Small intestine (tissue), 7 donors: ENCODE measurements around the gene MNX1. TPM values are rescaled to one million over a fixed set of nuclear protein-coding genes. Genes with fewer than 3 reads are reported as not detected.

Source experiments
- DNase-seq, 2 donors: peaks; one replicate each; pipeline versions ENCODE4 v3.0.0 to v3.0.0-alpha.2; 2013
- FAIRE-seq: peaks from 2 replicates; lab custom pipeline; 2012; peaks lifted over from hg19 to GRCh38; lab: Jason Lieb, UNC
- H3K27ac ChIP-seq, 3 donors: one replicate each; pipeline ENCODE4 v1.5.1; 2013; ENCODE audit warnings: low read length in 2 of 3, mild to moderate bottlenecking in 2 of 3, control low read depth in 1 of 3, inconsistent platforms in 1 of 3, low read depth in 1 of 3, moderate library complexity in 1 of 3
- H3K27me3 ChIP-seq, 3 donors: one replicate each; pipeline ENCODE4 v1.6.1; 2013; ENCODE audit warnings: low read length in 3 of 3, inconsistent platforms in 1 of 3; ENCODE audit not compliant: control insufficient read depth in 3 of 3, insufficient read depth in 3 of 3
- H3K36me3 ChIP-seq, 3 donors: one replicate each; pipeline ENCODE4 v1.6.1; 2013; ENCODE audit warnings: low read length in 3 of 3, inconsistent platforms in 1 of 3, low read depth in 1 of 3, mild to moderate bottlenecking in 1 of 3, moderate library complexity in 1 of 3; ENCODE audit not compliant: control insufficient read depth in 3 of 3, insufficient read depth in 2 of 3
- H3K4me1 ChIP-seq, 3 donors: one replicate each; pipeline ENCODE4 v1.6.1; 2013; ENCODE audit warnings: low read length in 2 of 3, inconsistent platforms in 1 of 3, low read depth in 1 of 3, mild to moderate bottlenecking in 1 of 3, moderate library complexity in 1 of 3; ENCODE audit not compliant: control insufficient read depth in 3 of 3, insufficient read depth in 2 of 3
- H3K4me3 ChIP-seq, 3 donors: one replicate each; pipeline ENCODE4 v1.5.1; 2013; ENCODE audit warnings: low read length in 3 of 3, control low read depth in 1 of 3, inconsistent platforms in 1 of 3, low read depth in 1 of 3, mild to moderate bottlenecking in 1 of 3, moderate library complexity in 1 of 3
- H3K9me3 ChIP-seq, 2 donors: one replicate each; pipeline ENCODE4 v1.6.1; 2013; ENCODE audit warnings: low read depth in 1 of 2, low read length in 1 of 2; ENCODE audit not compliant: control insufficient read depth in 2 of 2, insufficient read depth in 1 of 2
- WGBS, 3 donors: extraction: QIAGEN DNeasy Blood & Tissue Kit; methylation state at CpG; one replicate each; pipeline ENCODE4 v1.1.7; 2013; 5-methylcytosine and 5-hydroxymethylcytosine counted together
- polyA plus RNA-seq, 4 donors: library from polyadenylated mRNA; stranded (reverse) in 3 of 4; unstranded in 1 of 4; fragments of 200-250 nt in 3 of 4; fragments of 120-200 nt in 1 of 4; gene quantifications; one replicate each; pipeline versions ENCODE4 v1.2.1 to v1.2.3, GENCODE V29; 2013
- donor health status: healthy with polysubstance abuse.
- donor health status: control.
- donor health status: control.
- donor health status: Bipolar disorder and iron deficiency.
- donor health status: healthy.

The MNX1 gene
- polyA plus RNA-seq, 4 donors, result 3.5 to 17.3 (median 9.2) TPM

DNA sequence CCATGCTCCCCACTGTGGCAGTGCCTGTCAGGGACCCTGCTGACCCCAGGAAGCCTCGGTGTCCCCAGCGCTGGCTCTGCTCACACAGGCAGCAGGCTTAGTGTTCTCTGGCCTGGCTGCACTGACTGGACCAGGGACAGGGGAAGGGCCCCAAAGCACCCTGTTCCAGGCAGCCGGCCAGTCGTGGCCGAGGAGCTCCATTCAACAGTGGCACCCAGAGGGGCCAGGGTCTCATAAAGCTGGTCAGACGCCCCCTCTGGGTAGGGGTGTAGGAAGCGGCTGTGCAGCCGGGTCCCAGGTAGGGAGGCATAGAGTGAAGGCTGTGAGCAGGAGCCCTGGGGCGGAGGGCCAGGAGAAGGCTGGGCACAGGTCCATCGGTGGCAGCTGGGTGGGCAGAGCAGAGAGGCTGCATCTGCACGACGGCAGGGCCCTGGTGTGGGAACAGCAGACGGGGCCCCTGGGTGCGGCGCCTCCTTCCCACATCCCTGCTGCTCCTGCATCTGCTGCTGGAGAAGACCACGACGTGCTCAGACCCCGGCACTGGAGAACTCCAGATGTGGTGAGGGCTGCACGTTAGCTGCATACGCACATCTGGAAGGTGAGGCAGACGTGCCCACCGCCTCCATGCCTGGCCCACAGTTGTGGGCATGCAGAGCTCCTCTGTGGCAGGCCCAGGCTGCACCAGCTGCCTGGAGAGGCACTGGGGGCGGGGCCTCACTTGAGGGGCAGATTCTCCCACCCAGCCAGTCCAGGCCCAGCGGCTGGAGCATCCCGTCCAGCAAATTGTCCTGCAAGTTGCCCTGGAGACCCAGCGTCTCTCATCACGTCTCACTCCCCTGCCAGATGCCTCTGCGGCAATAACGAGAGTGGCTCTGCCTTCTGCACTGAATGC is 25.1 kb downstream of the MNX1 start:
- Histone ChIP-seq H3K9me3 (no peaks in the 10 kb centered on the region), H3K4me3 (no peak overlapping the region), H3K27me3 (no peaks in the 10 kb centered on the region), H3K27ac (no peak overlapping the region), H3K36me3 (peaks cover 0 to 16% (median 0%) of the 10 kb centered on the region in 3 donors), H3K4me1 (no peaks in the 10 kb centered on the region)
- DNase-seq, result no peak
- FAIRE-seq, result no peak
- 88 to 91% (median 89%) methylated on average over 26 to 29 of the region's 29 CpGs for WGBS, 3 donors

DNA sequence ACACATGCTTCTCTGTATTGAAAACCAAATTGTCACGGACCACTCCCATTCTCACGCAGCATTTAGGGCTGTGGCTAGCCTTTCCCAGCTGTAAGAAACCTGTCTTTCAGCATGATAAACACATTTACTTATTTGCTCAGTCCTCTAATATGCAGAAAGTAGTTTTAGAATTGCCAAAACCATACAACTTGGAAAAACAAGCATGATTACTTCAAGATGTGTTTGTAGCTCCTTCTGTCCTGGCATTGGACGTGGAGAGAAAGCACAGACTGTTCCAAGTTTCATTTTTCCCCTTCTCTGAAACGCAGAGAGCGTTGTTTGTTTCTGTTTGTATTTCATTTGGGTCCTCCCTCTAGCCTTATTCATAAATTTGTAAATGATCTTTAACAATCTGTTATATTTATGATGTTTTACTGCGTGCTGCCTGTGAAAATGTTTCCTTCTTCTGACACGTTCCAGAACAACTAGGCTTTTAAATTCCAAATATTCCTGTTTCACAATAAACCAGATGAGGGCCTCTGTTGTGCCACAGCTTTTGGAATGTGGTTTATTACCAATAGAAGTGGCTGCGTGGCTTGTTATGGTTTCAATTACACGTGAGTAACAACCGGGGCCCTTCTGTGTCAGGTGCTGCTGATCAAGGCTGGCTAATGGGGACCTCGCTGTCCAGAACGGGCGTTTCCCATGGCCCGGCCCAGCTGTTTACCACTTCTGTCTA is 26.1 kb downstream of the MNX1 start:
- Histone ChIP-seq H3K4me1 (no peaks in the 10 kb centered on the region), H3K36me3 (peaks cover 0 to 10% (median 0%) of the 10 kb centered on the region in 3 donors), H3K27ac (no peak overlapping the region), H3K4me3 (no peak overlapping the region), H3K27me3 (no peaks in the 10 kb centered on the region), H3K9me3 (peaks cover 0 to 6% of the 10 kb centered on the region in 2 donors)
- 37 to 54% (median 54%) methylated on average over 14 of the region's 14 CpGs for WGBS, 3 donors
- no peak for DNase-seq
- FAIRE-seq, result no peak

DNA sequence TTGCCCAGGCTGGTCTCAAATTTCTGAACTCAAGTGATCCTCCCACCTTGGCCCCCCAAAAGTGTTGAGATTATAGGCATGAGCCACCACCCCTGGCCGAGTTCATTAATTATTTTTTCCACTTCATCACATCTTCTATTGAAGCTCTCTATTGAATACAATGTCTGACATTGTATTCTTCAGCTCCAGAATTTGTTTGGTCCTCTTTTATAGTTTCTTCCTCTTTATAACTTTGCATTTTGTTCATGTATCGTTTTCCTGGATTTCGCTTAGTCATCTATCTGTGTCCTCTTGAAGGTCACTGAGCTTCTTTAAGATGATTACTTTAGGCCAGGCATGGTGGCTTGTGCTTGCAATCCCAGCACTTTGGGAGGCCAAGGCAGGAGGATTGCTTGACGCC is 30.8 kb downstream of the MNX1 start:
- Histone ChIP-seq H3K4me3 (no peak overlapping the region), H3K4me1 (no peaks in the 10 kb centered on the region), H3K27ac (no peak overlapping the region), H3K9me3 (peaks cover 0 to 10% of the 10 kb centered on the region in 2 donors), H3K27me3 (no peaks in the 10 kb centered on the region), H3K36me3 (peaks cover 0 to 6% (median 0%) of the 10 kb centered on the region in 3 donors)
- FAIRE-seq (no peak), DNase-seq (no peak)
- WGBS, 3 donors, result 95 to 97% (median 95%) methylated on average over 4 of the region's 4 CpGs

DNA sequence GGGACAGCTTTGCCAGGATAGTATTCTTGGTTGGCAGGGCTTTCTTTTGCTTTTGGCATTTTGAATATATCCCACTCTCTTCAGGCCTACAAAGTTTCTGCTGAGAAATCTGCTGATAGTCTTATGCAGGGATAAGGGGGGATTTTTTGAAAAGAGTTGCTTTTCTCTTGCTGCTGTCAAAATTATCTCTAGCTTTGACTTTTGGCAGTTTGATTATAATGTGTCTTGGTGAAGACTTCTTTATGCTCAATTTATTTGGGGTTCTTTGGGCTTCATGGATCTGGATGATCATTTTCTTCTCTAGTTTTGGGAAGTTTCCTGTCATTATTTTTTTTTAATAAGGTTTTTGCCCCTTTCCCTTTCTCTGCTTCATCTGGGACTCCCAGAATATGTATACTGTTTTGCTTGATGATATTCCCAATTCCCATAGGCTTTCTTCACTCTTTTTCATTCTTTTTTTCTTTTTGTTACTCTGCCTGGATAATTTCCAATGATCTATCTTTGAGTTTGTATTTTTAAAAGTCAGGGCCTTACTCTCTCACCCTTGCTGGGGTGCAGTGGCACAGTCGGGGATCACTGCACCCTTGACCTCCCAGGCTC is 31.4 kb downstream of the MNX1 start:
- H3K27ac ChIP-seq, result no peak overlapping the region
- no peaks in the 10 kb centered on the region for H3K27me3 ChIP-seq
- FAIRE-seq (no peak), DNase-seq (no peak)
- H3K36me3 ChIP-seq, result peaks cover 0 to 6% (median 0%) of the 10 kb centered on the region in 3 donors
- no peaks in the 10 kb centered on the region for H3K4me1 ChIP-seq
- WGBS, 3 donors, result 94 to 100% (median 96%) methylated on average over 1 of the region's 1 CpG
- H3K9me3 ChIP-seq, result peaks cover 0 to 10% of the 10 kb centered on the region in 2 donors
- no peak overlapping the region for H3K4me3 ChIP-seq

DNA sequence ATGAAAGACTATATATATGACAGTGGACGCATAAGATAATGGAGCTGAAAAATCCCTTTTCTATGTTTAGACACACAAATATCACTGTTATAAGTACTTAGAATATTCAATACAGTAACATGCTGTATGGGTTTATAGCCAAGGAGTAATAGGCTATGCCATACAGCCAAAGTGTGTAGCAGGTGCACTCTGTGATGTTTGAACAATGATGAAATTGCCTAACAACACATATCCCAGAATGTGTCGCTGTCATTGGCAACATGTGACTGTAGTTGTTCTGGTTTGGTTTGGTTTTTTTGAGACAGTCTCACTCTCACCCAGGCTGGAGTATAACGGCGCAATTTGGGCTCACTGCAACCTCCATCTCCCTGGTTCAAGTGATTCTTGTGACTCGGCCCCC is 34.8 kb downstream of the MNX1 start:
- Histone ChIP-seq H3K4me1 (no peaks in the 10 kb centered on the region), H3K27ac (no peak overlapping the region), H3K9me3 (peaks cover 0 to 10% of the 10 kb centered on the region in 2 donors), H3K27me3 (no peaks in the 10 kb centered on the region), H3K36me3 (peaks cover 0 to 8% (median 5%) of the 10 kb centered on the region in 3 donors), H3K4me3 (no peak overlapping the region)
- 81 to 92% (median 84%) methylated on average over 5 of the region's 5 CpGs for WGBS, 3 donors
- FAIRE-seq (no peak), DNase-seq (no peak)

DNA sequence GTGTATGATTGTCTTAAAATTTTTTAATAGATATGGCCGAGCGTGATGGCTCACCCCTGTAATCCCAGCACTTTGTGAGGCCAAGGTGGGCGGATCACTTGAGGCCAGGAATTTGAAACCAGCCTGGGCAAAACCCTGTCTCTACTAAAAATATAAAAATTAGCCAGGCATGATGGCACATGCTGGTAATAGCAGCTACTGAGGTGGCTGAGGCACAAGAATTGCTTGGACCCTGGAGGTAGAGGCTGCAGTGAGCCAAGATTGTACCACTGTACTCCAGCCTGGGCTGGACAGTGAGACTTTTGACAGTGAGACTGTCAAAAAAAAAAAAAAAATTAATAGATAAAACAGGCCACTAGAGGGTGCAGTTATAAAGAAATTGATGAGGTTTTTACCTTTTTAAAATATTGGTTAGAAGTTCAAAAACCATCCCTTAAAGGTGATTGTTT is 40.5 kb downstream of the MNX1 start:
- 57 to 72% (median 64%) methylated on average over 3 of the region's 3 CpGs for WGBS, 3 donors
- Histone ChIP-seq H3K36me3 (peaks cover 11 to 45% (median 12%) of the 10 kb centered on the region in 3 donors), H3K4me1 (no peaks in the 10 kb centered on the region), H3K27ac (no peak overlapping the region), H3K9me3 (no peaks in the 10 kb centered on the region), H3K27me3 (no peaks in the 10 kb centered on the region), H3K4me3 (no peak overlapping the region)
- peak; percentile 19 to 31 for DNase-seq
- FAIRE-seq, result no peak

DNA sequence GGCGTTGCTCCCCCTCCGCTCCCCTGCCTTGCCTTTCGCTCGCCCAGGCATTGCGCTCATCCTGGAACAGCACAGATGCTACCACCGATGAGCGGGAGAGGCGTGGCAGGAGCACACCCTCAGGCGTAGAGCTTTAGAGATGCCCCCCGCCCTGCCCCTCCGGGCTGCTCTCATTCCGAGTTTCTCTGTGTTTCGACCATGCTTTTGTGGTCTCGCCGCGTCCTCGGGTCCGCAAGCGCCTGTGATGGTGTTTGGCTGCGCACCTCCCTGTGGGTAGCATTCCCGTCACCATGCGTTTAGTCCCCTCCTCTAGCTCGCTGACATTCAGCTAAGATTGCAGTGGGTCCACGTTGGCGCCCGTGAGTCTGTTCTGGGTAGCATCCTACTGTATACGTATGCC is 42.3 kb downstream of the MNX1 start:
- DNase-seq, result no peak
- peaks cover 12 to 56% (median 16%) of the 10 kb centered on the region in 3 donors for H3K36me3 ChIP-seq
- no peak for FAIRE-seq
- WGBS, 3 donors, result 92 to 97% (median 95%) methylated on average over 27 of the region's 27 CpGs
- no peaks in the 10 kb centered on the region for H3K9me3 ChIP-seq
- H3K27ac ChIP-seq, result no peak overlapping the region
- no peaks in the 10 kb centered on the region for H3K4me1 ChIP-seq
- no peak overlapping the region for H3K4me3 ChIP-seq
- H3K27me3 ChIP-seq, result no peaks in the 10 kb centered on the region

DNA sequence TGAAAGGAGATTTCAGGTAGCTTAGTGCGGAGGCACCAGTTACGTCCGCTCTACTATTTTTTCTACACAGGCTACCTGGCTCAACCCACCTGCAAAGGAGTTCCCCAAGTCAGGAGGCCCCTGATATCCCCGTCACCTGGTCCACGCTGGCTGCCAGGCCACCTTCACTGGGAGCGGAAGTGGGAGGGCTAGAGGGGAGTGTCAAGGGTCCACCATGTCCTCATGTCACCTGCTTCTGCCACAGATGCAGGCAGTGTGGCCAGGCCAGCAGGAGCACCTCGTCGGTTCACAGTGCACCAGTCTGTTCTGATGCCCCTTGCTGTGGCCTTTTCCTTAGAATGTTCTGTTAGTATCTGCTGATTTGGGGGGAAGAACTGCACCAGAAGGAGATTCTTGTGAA is 44.1 kb downstream of the MNX1 start:
- 96 to 97% (median 97%) methylated on average over 8 of the region's 8 CpGs for WGBS, 3 donors

More for the DNA sequence above, 44.1 kb downstream of the MNX1 start:
- H3K4me1 ChIP-seq, result no peaks in the 10 kb centered on the region
- FAIRE-seq (no peak), DNase-seq (no peak)
- H3K4me3 ChIP-seq, result no peak overlapping the region
- H3K27ac ChIP-seq, result no peak overlapping the region
- H3K27me3 ChIP-seq, result no peaks in the 10 kb centered on the region
- H3K36me3 ChIP-seq, result peaks cover 12 to 72% (median 13%) of the 10 kb centered on the region in 3 donors
- no peaks in the 10 kb centered on the region for H3K9me3 ChIP-seq
